Measurements from ENCODE around the gene PROB1. TPM values are rescaled to one million over a fixed set of nuclear protein-coding genes. Genes with fewer than 3 reads are reported as not detected.

PROB1 gene
- total and polyA plus RNA-seq, 2 of the 8 experiments (the other 6 are each of a cell fraction or from before 2014, with no cell fraction given), result 0.89 to 3.1 TPM

- no peak within 1 kb of the TSS for H3K9ac ChIP-seq (replicated peaks in 1 of 4; ENCODE audit: extremely low read depth in 1 of 4, low read depth in 3 of 4, low read length in 3 of 4)
- WGBS, 2 experiments (ENCODE audit: extremely low coverage in 1 of 2, insufficient coverage in 1 of 2, insufficient read length in 1 of 2, insufficient replicate concordance in 2 of 2, low coverage in 1 of 2, low lambda C conversion rate in 2 of 2, missing lambda C conversion rate in 1 of 2), result 90% methylated on average over 10 of the region's 10 CpGs; no CpG with 5 or more reads in 1 of the 2 experiments
- CTCF ChIA-PET (ENCODE audit: partially characterized antibody), result interaction anchor here (1.2 kb wide), 1 partner anchor 252 kb away, joined by 3 read pairs; no protein-coding TSS in a partner anchor
Measured at GRCh38 chr5:139383275-139383992, 11.5 kb downstream of the PROB1 start, which contains the start of gene SLC23A1. TSS of gene SLC23A1 (minus strand) at chr5:139383297. CDS start at chr5:139383253, 44 bp downstream.

More at GRCh38 chr5:139383275-139383992, 11.5 kb downstream of the PROB1 start, which contains the start of gene SLC23A1:
- Histone ChIP-seq H3K36me3 (ENCODE audit: control insufficient read depth in 2 of 4, insufficient read depth in 4 of 4, low read length in 3 of 4) (no peaks in the 10 kb centered on the region), H2BK20ac (ENCODE audit: low read length) (no peak within 1 kb of the TSS), H4K5ac (ENCODE audit: insufficient read length, low read depth, low read length) (no peak within 1 kb of the TSS), H4K8ac (ENCODE audit: extremely low read depth, insufficient read depth, low read length) (no peak within 1 kb of the TSS; the same call in 1 of the 2 replicates), H2AK5ac (ENCODE audit: low read depth, low read length) (no peak within 1 kb of the TSS), H3K4ac (replicated peaks; ENCODE audit: insufficient read length, low read depth, low read length) (no peak within 1 kb of the TSS), H3K27me3 (replicated peaks in 1 of 4; ENCODE audit: control insufficient read depth in 3 of 4, extremely low read depth in 1 of 4, insufficient read depth in 3 of 4, low read length in 3 of 4) (no peaks in the 10 kb centered on the region), H3K27ac (ENCODE audit: low read depth, low read length) (no peak within 1 kb of the TSS), H3K4me2 (ENCODE audit: insufficient read depth in 1 of 2, low read depth in 2 of 2, low read length in 2 of 2) (no peak within 1 kb of the TSS), H2BK120ac (replicated peaks; ENCODE audit: low read depth, low read length) (no peak within 1 kb of the TSS), H4K91ac (replicated peaks; ENCODE audit: insufficient read length, low read length) (no peak within 1 kb of the TSS), H4K20me1 (replicated peaks in 1 of 2; ENCODE audit: control insufficient read depth in 1 of 2, insufficient read depth in 2 of 2, low read length in 2 of 2) (peaks cover 0 to 2% of the 10 kb centered on the region in 2 experiments), H3K9me3 (ENCODE audit: insufficient read depth in 2 of 2, low read depth in 1 of 2, low read length in 1 of 2) (no peaks in the 10 kb centered on the region), H3K14ac (ENCODE audit: insufficient read length) (no peak within 1 kb of the TSS), H2BK12ac (ENCODE audit: low read depth, low read length) (no peak within 1 kb of the TSS), H3K23ac (ENCODE audit: insufficient read length) (no peak within 1 kb of the TSS), H2BK15ac (ENCODE audit: low read length) (no peak within 1 kb of the TSS; the same call in 1 of the 2 replicates), H3K23me2 (ENCODE audit: low read depth, low read length) (no peaks in the 10 kb centered on the region), H3K56ac (replicated peaks; ENCODE audit: insufficient read length, low read depth, low read length) (no peak within 1 kb of the TSS), H3K18ac (ENCODE audit: extremely low read depth, low read length) (no peak within 1 kb of the TSS), H3K4me1 (replicated peaks in 1 of 4; ENCODE audit: control insufficient read depth in 3 of 4, insufficient read depth in 4 of 4, low read length in 3 of 4) (peaks cover 3 to 17% (median 7%) of the 10 kb centered on the region in 4 experiments), H3K79me2 (ENCODE audit: control insufficient read depth in 1 of 2, insufficient read depth in 2 of 2, low read length in 2 of 2) (no peaks in the 10 kb centered on the region), H3K4me3 (ENCODE audit: extremely low read depth in 1 of 4, insufficient read depth in 2 of 4, low read depth in 3 of 4, low read length in 4 of 4) (no peak within 1 kb of the TSS), H3K79me1 (ENCODE audit: low read depth, low read length) (no peaks in the 10 kb centered on the region; the same call in 1 of the 2 replicates), H2BK5ac (ENCODE audit: low read depth, low read length) (no peak within 1 kb of the TSS), H2AFZ (ENCODE audit: low read length) (no peak within 1 kb of the TSS)
- POLR2A ChIA-PET (ENCODE audit: partially characterized antibody), result interaction anchor here (1.1 kb wide), 1 partner anchor 42 kb away, joined by 3 read pairs; the partner anchor contains the start of gene PAIP2
- DNase-seq (ENCODE audit: low read depth in 1 of 2, low spot score in 2 of 2) (no peak), FAIRE-seq (no peak)
- TF ChIP-seq EZH2 (IDR thresholded peaks at IDR 0.05; ENCODE audit: low read depth, low read length, severe bottlenecking) (no peak), CHD1 (IDR thresholded peaks at IDR 0.05; ENCODE audit: low read depth, low read length) (no peak), SP1 (IDR thresholded peaks at IDR 0.05; ENCODE audit: low read depth, low read length) (no peak), ATF2 (IDR thresholded peaks at IDR 0.05; ENCODE audit: low read length) (no peak), USF2 (IDR thresholded peaks at IDR 0.05; ENCODE audit: low read length) (no peak), CEBPB (IDR thresholded peaks at IDR 0.05; ENCODE audit: low read depth, low read length) (peak; percentile 44; the same call in 1 of the 2 replicates)
